ENCODE measurements around the gene HNRNPLL.

The HNRNPLL gene

DNA sequence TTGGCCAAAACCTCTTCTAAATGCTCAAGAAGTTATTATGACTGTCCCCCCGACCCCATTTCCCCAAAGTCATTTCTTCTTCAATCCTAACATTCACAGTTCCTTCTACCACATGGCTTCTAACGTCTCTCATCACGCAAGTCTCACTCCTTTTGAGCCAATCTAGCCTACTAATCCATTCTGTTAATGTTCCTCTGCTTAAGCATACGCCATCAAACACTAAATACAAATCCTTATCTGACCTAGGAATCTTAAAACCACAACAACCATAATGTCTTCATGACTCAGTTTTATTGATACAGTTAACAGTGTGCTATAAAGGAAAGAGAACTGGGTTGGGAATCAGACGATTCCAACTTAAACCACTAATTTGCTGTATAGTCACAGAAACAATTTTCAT, 23.9 kb downstream of the HNRNPLL start:
- TF ChIP-seq, protein P1, sequence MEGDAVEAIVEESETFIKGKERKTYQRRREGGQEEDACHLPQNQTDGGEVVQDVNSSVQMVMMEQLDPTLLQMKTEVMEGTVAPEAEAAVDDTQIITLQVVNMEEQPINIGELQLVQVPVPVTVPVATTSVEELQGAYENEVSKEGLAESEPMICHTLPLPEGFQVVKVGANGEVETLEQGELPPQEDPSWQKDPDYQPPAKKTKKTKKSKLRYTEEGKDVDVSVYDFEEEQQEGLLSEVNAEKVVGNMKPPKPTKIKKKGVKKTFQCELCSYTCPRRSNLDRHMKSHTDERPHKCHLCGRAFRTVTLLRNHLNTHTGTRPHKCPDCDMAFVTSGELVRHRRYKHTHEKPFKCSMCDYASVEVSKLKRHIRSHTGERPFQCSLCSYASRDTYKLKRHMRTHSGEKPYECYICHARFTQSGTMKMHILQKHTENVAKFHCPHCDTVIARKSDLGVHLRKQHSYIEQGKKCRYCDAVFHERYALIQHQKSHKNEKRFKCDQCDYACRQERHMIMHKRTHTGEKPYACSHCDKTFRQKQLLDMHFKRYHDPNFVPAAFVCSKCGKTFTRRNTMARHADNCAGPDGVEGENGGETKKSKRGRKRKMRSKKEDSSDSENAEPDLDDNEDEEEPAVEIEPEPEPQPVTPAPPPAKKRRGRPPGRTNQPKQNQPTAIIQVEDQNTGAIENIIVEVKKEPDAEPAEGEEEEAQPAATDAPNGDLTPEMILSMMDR (IDR thresholded peaks at IDR 0.05; ENCODE audit: low read depth, low read length) = no peak

GRCh38 chr2:38574278-38574677, 28.4 kb downstream of the HNRNPLL start:
- H3K4me3 ChIP-seq (ENCODE audit: low read depth, low read length) = no peak overlapping the region
- DNase-seq = no peak
- TF ChIP-seq, protein P1 (IDR thresholded peaks at IDR 0.05; ENCODE audit: low read depth, low read length) = no peak

More for the DNA sequence above, 23.9 kb downstream of the HNRNPLL start:
- DNase-seq = no peak
- no peaks in the 10 kb centered on the region for H3K27me3 ChIP-seq
- H3K36me3 ChIP-seq = peaks cover 13% of the 10 kb centered on the region
- no peaks in the 10 kb centered on the region for H3K9me3 ChIP-seq
- peaks cover 3% of the 10 kb centered on the region for H3K4me1 ChIP-seq
- no peak overlapping the region for H3K4me3 ChIP-seq (ENCODE audit: low read depth, low read length)

GRCh38 chr2:38572167-38572566, 30.6 kb downstream of the HNRNPLL start:
- TF ChIP-seq, protein P1 (IDR thresholded peaks at IDR 0.05; ENCODE audit: low read depth, low read length) = no peak
- H3K27me3 ChIP-seq = no peaks in the 10 kb centered on the region
- no peaks in the 10 kb centered on the region for H3K9me3 ChIP-seq
- no peak overlapping the region for H3K4me3 ChIP-seq (ENCODE audit: low read depth, low read length)
- H3K36me3 ChIP-seq = peaks cover 43% of the 10 kb centered on the region
- no peak for DNase-seq
- no peaks in the 10 kb centered on the region; the same call in none of the 2 replicates for H3K4me1 ChIP-seq

More at GRCh38 chr2:38574278-38574677, 28.4 kb downstream of the HNRNPLL start:
- Histone ChIP-seq H3K27me3 (no peaks in the 10 kb centered on the region), H3K36me3 (peaks cover 34% of the 10 kb centered on the region), H3K9me3 (no peaks in the 10 kb centered on the region), H3K4me1 (peaks cover 3% of the 10 kb centered on the region)

DNA sequence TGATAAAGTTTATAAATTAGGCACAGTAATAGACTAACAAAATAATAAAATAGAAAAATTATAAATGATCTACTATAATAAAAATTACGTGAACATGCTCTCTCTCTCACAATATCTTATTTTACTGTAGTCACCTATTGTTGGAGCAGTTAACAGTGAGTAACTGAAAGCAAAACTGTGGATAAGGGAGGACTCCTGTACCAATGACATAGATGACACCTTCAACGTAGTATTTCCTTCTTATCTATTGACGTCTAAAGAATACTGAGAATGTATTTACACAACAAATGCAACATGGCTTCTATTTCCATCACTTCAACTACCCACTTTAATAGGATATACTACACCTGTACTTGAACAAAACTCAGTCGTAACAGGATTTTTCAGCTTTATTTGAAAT, 31.5 kb downstream of the HNRNPLL start:
- H3K9me3 ChIP-seq = no peaks in the 10 kb centered on the region
- no peaks in the 10 kb centered on the region; the same call in none of the 2 replicates for H3K4me1 ChIP-seq
- no peaks in the 10 kb centered on the region for H3K27me3 ChIP-seq
- TF ChIP-seq, protein P1 (IDR thresholded peaks at IDR 0.05; ENCODE audit: low read depth, low read length) = no peak
- no peak for DNase-seq
- H3K4me3 ChIP-seq (ENCODE audit: low read depth, low read length) = no peak overlapping the region
- H3K36me3 ChIP-seq = peaks cover 46% of the 10 kb centered on the region

- Histone ChIP-seq H3K27me3 (no peaks in the 10 kb centered on the region), H3K9me3 (no peaks in the 10 kb centered on the region), H3K36me3 (peaks cover 49% of the 10 kb centered on the region), H3K4me1 (no peaks in the 10 kb centered on the region; the same call in 1 of the 2 replicates), H3K4me3 (ENCODE audit: low read depth, low read length) (no peak overlapping the region)
- DNase-seq = no peak
- TF ChIP-seq, protein P1 (IDR thresholded peaks at IDR 0.05; ENCODE audit: low read depth, low read length) = no peak
Observed at GRCh38 chr2:38568724-38569436, 33.8 kb downstream of the HNRNPLL start.

GRCh38 chr2:38565333-38565732, 37.4 kb downstream of the HNRNPLL start:
- TF ChIP-seq, protein P1 (IDR thresholded peaks at IDR 0.05; ENCODE audit: low read depth, low read length) = no peak
- Histone ChIP-seq H3K36me3 (peaks cover 46% of the 10 kb centered on the region), H3K4me1 (no peaks in the 10 kb centered on the region; the same call in 1 of the 2 replicates), H3K9me3 (no peaks in the 10 kb centered on the region), H3K27me3 (no peaks in the 10 kb centered on the region), H3K4me3 (ENCODE audit: low read depth, low read length) (no peak overlapping the region)
- DNase-seq = no peak

Data from BE2C (cell line).